ENCODE results near the gene LTN1.

- TF ChIP-seq POLR2AphosphoS5 (IDR thresholded peaks at IDR 0.05; ENCODE audit: low read depth, low read length): no peak
- no peak for TF ChIP-seq REST (IDR thresholded peaks at IDR 0.05; ENCODE audit: insufficient read depth in 1 of 2, low read depth in 2 of 2, low read length in 2 of 2)
- no peak for TF ChIP-seq SIN3A (IDR thresholded peaks at IDR 0.05; ENCODE audit: borderline replicate concordance, insufficient read depth, low read length)
Measured at GRCh38 chr21:28899220-28899619, 93.5 kb downstream of the LTN1 start.

All from PFSK-1 (cell line).